NCI-H146 treated with DMSO at 0.1 percent for 48 hours (cell line): ENCODE results near the gene CKLF.
"Not testable (repeated sequence)": the region's sequence is repeated elsewhere in the genome, so short reads cannot be mapped to it uniquely, and the experiment has no call there.

Experiments
- DNase-seq: peaks from one replicate; lab custom pipeline; 2025; ENCODE audit not compliant: unreplicated experiment; lab: John Stamatoyannopoulos, UW

Gene CKLF

GRCh38 chr16:66552286-66553177, at the start of gene CKLF:
CKLF (plus strand) TSS chr16:66552576; CDS start chr16:66552716, 140 bp downstream.
- DNase-seq, result peak; percentile 53

- DNase-seq, result no peak
These were observed 49.3 kb upstream of the CKLF start for GRCh38 chr16:66503030-66503429.

- DNase-seq, result no peak
These were observed 48.8 kb upstream of the CKLF start for GRCh38 chr16:66503612-66504011.

- DNase-seq, result no peak
These were observed 44.6 kb upstream of the CKLF start for GRCh38 chr16:66507731-66508239.

- no peak for DNase-seq
These were observed 44.0 kb upstream of the CKLF start for GRCh38 chr16:66508248-66508913.

- no peak for DNase-seq
These were observed 43.4 kb upstream of the CKLF start for GRCh38 chr16:66508914-66509496.

GRCh38 chr16:66509576-66509975, 42.8 kb upstream of the CKLF start:
- DNase-seq, result no peak

GRCh38 chr16:66510298-66510697, 42.1 kb upstream of the CKLF start:
- DNase-seq, result no peak

- no peak for DNase-seq
These were observed 41.4 kb upstream of the CKLF start for GRCh38 chr16:66510711-66511601.

GRCh38 chr16:66511602-66512271, 40.6 kb upstream of the CKLF start:
- DNase-seq, result peak; percentile 37

GRCh38 chr16:66512272-66513110, 39.9 kb upstream of the CKLF start:
- no peak for DNase-seq

GRCh38 chr16:66513111-66513723, 39.2 kb upstream of the CKLF start:
- DNase-seq, result no peak

GRCh38 chr16:66514391-66514790, 38.0 kb upstream of the CKLF start:
- not testable (repeated sequence) for DNase-seq

- DNase-seq, result not testable (repeated sequence)
These were observed 37.3 kb upstream of the CKLF start for GRCh38 chr16:66514980-66515595.

- no peak for DNase-seq
These were observed 36.5 kb upstream of the CKLF start for GRCh38 chr16:66515596-66516508.

- DNase-seq, result no peak
These were observed 35.9 kb upstream of the CKLF start for GRCh38 chr16:66516509-66516807.

GRCh38 chr16:66516808-66517585, 35.4 kb upstream of the CKLF start:
- DNase-seq, result peak; percentile 6
